HG03354 (cell line): ENCODE measurements around the gene SLC10A2.
A peak's percentile ranks its signal among the peaks of the same experiment; 100 is the strongest.
"Not testable (repeated sequence)": the region's sequence is repeated elsewhere in the genome, so short reads cannot be mapped to it uniquely, and the experiment has no call there.

Experiments
- ATAC-seq: cut with Tn5 transposase; IDR thresholded peaks from one replicate; pipeline ENCODE4 v1.9.1; 2021; ENCODE audit warnings: mild to moderate bottlenecking; ENCODE audit not compliant: unreplicated experiment, poor library complexity, severe bottlenecking

Gene SLC10A2

GRCh38 chr13:103066079-103066780 is at the start of gene SLC10A2:
SLC10A2 (minus strand) TSS chr13:103066417; CDS start chr13:103066249, 168 bp downstream.
- ATAC-seq, result no peak

- ATAC-seq, result no peak
Observed at GRCh38 chr13:103107580-103107979, 41.4 kb upstream of the SLC10A2 start.

- ATAC-seq, result no peak
Observed at GRCh38 chr13:103104340-103104739, 38.1 kb upstream of the SLC10A2 start.

- ATAC-seq, result not testable (repeated sequence)
Observed at GRCh38 chr13:103103456-103103855, 37.2 kb upstream of the SLC10A2 start.

- no peak for ATAC-seq
Observed at GRCh38 chr13:103102482-103102881, 36.3 kb upstream of the SLC10A2 start.

- no peak for ATAC-seq
Observed at GRCh38 chr13:103101901-103102300, 35.7 kb upstream of the SLC10A2 start.

GRCh38 chr13:103101500-103101899 is 35.3 kb upstream of the SLC10A2 start:
- no peak for ATAC-seq

GRCh38 chr13:103100830-103101229 is 34.6 kb upstream of the SLC10A2 start:
- ATAC-seq, result no peak

GRCh38 chr13:103099722-103100293 is 33.6 kb upstream of the SLC10A2 start:
- ATAC-seq, result no peak

GRCh38 chr13:103098535-103098934 is 32.3 kb upstream of the SLC10A2 start:
- no peak for ATAC-seq

- no peak for ATAC-seq
Observed at GRCh38 chr13:103097366-103097928, 31.2 kb upstream of the SLC10A2 start.

GRCh38 chr13:103093649-103094048 is 27.4 kb upstream of the SLC10A2 start:
- not testable (repeated sequence) for ATAC-seq

GRCh38 chr13:103087275-103087674 is 21.1 kb upstream of the SLC10A2 start:
- no peak for ATAC-seq

- no peak for ATAC-seq
Observed at GRCh38 chr13:103081435-103081834, 15.2 kb upstream of the SLC10A2 start.

- peak; percentile 88 for ATAC-seq
Observed at GRCh38 chr13:103078158-103078557, 11.9 kb upstream of the SLC10A2 start.

- no peak for ATAC-seq
Observed at GRCh38 chr13:103068836-103069235, 2.6 kb upstream of the SLC10A2 start.

GRCh38 chr13:103067751-103068555 is 1.7 kb upstream of the SLC10A2 start:
- ATAC-seq, result peak; percentile 49

- ATAC-seq, result no peak
Observed at GRCh38 chr13:103066781-103067345, 646 bp upstream of the SLC10A2 start.

GRCh38 chr13:103063376-103063775 is 2.8 kb downstream of the SLC10A2 start:
- no peak for ATAC-seq

- peak; percentile 54 for ATAC-seq
Observed at GRCh38 chr13:103062079-103062478, 4.1 kb downstream of the SLC10A2 start.
